GM12801 (cell line): ENCODE results near the gene DEPDC5.

Experiments
- CTCF ChIP-seq: IDR thresholded peaks from one replicate; pipeline ENCODE4 v1.5.1; 2011; ENCODE audit warnings: control low read depth; ENCODE audit not compliant: insufficient read length; ENCODE audit errors: extremely low read depth

The DEPDC5 gene

GRCh38 chr22:31814942-31815341 is 61.1 kb downstream of the DEPDC5 start:
- no peak for TF ChIP-seq CTCF

- no peak for TF ChIP-seq CTCF
Measured at GRCh38 chr22:31816750-31817149, 62.9 kb downstream of the DEPDC5 start.

GRCh38 chr22:31818481-31819392 is 64.9 kb downstream of the DEPDC5 start:
- TF ChIP-seq CTCF: no peak

- no peak for TF ChIP-seq CTCF
Measured at GRCh38 chr22:31820655-31821054, 66.8 kb downstream of the DEPDC5 start.

GRCh38 chr22:31821572-31821971 is 67.8 kb downstream of the DEPDC5 start:
- no peak for TF ChIP-seq CTCF

GRCh38 chr22:31822523-31822922 is 68.7 kb downstream of the DEPDC5 start:
- TF ChIP-seq CTCF: no peak

- no peak for TF ChIP-seq CTCF
Measured at GRCh38 chr22:31825513-31825912, 71.7 kb downstream of the DEPDC5 start.
